Measurements from ENCODE around the gene ERGIC3.

GRCh38 chr20:35556871-35557270, 15.0 kb downstream of the ERGIC3 start:
- TF ChIP-seq, protein P1, sequence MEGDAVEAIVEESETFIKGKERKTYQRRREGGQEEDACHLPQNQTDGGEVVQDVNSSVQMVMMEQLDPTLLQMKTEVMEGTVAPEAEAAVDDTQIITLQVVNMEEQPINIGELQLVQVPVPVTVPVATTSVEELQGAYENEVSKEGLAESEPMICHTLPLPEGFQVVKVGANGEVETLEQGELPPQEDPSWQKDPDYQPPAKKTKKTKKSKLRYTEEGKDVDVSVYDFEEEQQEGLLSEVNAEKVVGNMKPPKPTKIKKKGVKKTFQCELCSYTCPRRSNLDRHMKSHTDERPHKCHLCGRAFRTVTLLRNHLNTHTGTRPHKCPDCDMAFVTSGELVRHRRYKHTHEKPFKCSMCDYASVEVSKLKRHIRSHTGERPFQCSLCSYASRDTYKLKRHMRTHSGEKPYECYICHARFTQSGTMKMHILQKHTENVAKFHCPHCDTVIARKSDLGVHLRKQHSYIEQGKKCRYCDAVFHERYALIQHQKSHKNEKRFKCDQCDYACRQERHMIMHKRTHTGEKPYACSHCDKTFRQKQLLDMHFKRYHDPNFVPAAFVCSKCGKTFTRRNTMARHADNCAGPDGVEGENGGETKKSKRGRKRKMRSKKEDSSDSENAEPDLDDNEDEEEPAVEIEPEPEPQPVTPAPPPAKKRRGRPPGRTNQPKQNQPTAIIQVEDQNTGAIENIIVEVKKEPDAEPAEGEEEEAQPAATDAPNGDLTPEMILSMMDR (IDR thresholded peaks at IDR 0.05): no peak
- no peak for TF ChIP-seq POLR2A (IDR thresholded peaks at IDR 0.05)
